Gastrocnemius medialis (tissue), 4 donors: Measurements from ENCODE around the gene HOXC11. TPM values are rescaled to one million over a fixed set of nuclear protein-coding genes. Genes with fewer than 3 reads are reported as not detected.

Experiments used
- ATAC-seq, 2 donors: fragments of 150-250 bp; one replicate each; pipeline ENCODE4 v1.9.1; 2016
- DNase-seq, 2 donors: peaks; one replicate each; pipeline ENCODE4 v3.0.0-alpha.2; 2019
- H3K27ac ChIP-seq, 4 donors: fragments of 200-600 bp; sonication (generic); 1 replicate in 1 of 4; 2 replicates in 3 of 4; pipeline ENCODE4 v1.5.1; 2016 to 2018; ENCODE audit warnings: mild to moderate bottlenecking in 2 of 4, moderate library complexity in 1 of 4
- H3K27me3 ChIP-seq, 3 donors: fragments of 200-600 bp; sonication (generic) in 2 of 3; 1 replicate in 1 of 3; 2 replicates in 2 of 3; pipeline versions ENCODE4 v1.5.1 to v1.6.0; 2016 to 2019; ENCODE audit warnings: mild to moderate bottlenecking in 1 of 3, moderate library complexity in 1 of 3
- H3K36me3 ChIP-seq, 2 donors: fragments of 200-600 bp; sonication (generic) in 1 of 2; one replicate each; pipeline ENCODE4 v1.5.1; 2017 to 2018
- H3K4me1 ChIP-seq, 2 donors: fragments of 200-600 bp; sonication (generic) in 1 of 2; one replicate each; pipeline ENCODE4 v1.5.1; 2016 to 2017; ENCODE audit warnings: mild to moderate bottlenecking in 2 of 2
- H3K4me3 ChIP-seq, 4 donors: fragments of 200-600 bp; sonication (generic) in 3 of 4; 1 replicate in 1 of 4; 2 replicates in 3 of 4; pipeline ENCODE4 v1.5.1; 2016 to 2019; ENCODE audit warnings: mild to moderate bottlenecking in 2 of 4
- H3K9me3 ChIP-seq, 3 donors: fragments of 200-600 bp; sonication (generic) in 2 of 3; 1 replicate in 1 of 3; 2 replicates in 2 of 3; pipeline ENCODE4 v1.5.1; 2016 to 2019
- CTCF ChIP-seq, 5 experiments: fragments of 450-650 bp in 3 of 5; fragments of 200-600 bp in 2 of 5; sonication (generic) in 2 of 5; IDR thresholded peaks in 4 of 5; conservative IDR thresholded peaks in 1 of 5; 1 replicate in 4 of 5; 2 replicates in 1 of 5; pipeline ENCODE4 v1.5.1; 2016 to 2019; ENCODE audit warnings: antibody characterized with exemption in 5 of 5, mild to moderate bottlenecking in 3 of 5, moderate library complexity in 3 of 5
- POLR2A ChIP-seq, 2 donors: fragments of 450-650 bp; IDR thresholded peaks; one replicate each; pipeline ENCODE4 v1.6.1; 2017; ENCODE audit warnings: antibody characterized with exemption in 2 of 2, mild to moderate bottlenecking in 2 of 2, moderate library complexity in 2 of 2
- in situ Hi-C, 4 donors: fragments of 200-750 bp; cut with MboI; loops; one replicate each; pipeline versions ENCODE4 v1.15.0 to v1.8.0; 2017; ENCODE audit warnings: low sequenced_read_pairs in 4 of 4
- intact Hi-C: fragments of 100-400 bp; cut with DNase I; formaldehyde crosslinking; loops from one replicate; pipeline ENCODE4 v1.15.1; 2023; ENCODE audit warnings: low total_unique reads
- total RNA-seq, 4 donors: library from RNA; depleted of rRNA; stranded (reverse); fragments of >200 nt; gene quantifications; one replicate each; pipeline versions ENCODE4 v1.1.0 to v1.2.3, GENCODE V29; 2016

HOXC11 gene
- total RNA-seq: 1 to 10 TPM in 1 of 4 donors, under 1 TPM in 3; 0.24 to 1.1 (median 0.44) TPM

- H3K4me3 ChIP-seq: peak within 1 kb of the TSS; percentile 55 to 64 (median 61)
- no peak for TF ChIP-seq CTCF (IDR thresholded peaks at IDR 0.05 in 4 of 5, conservative IDR thresholded peaks at IDR 0.05 in 1 of 5)
- H3K9me3 ChIP-seq: no peaks in the 10 kb centered on the region
- DNase-seq (no peak), ATAC-seq (peak in 1 of 2 donors; percentile 4)
- no peaks in the 10 kb centered on the region for H3K36me3 ChIP-seq
- peaks cover 89 to 100% (median 90%) of the 10 kb centered on the region in 3 donors for H3K27me3 ChIP-seq
- intact Hi-C loops: no loop called here
- H3K27ac ChIP-seq: peak within 1 kb of the TSS; percentile 67 to 81 (median 76)
- in situ Hi-C loops: no loop called here
- H3K4me1 ChIP-seq: peaks cover 7 to 26% of the 10 kb centered on the region in 2 donors
These were observed at the start of gene HOXC11 for GRCh38 chr12:53972722-53973235. HOXC11 (plus strand) TSS chr12:53973126; CDS start chr12:53973242, 116 bp downstream.

DNA sequence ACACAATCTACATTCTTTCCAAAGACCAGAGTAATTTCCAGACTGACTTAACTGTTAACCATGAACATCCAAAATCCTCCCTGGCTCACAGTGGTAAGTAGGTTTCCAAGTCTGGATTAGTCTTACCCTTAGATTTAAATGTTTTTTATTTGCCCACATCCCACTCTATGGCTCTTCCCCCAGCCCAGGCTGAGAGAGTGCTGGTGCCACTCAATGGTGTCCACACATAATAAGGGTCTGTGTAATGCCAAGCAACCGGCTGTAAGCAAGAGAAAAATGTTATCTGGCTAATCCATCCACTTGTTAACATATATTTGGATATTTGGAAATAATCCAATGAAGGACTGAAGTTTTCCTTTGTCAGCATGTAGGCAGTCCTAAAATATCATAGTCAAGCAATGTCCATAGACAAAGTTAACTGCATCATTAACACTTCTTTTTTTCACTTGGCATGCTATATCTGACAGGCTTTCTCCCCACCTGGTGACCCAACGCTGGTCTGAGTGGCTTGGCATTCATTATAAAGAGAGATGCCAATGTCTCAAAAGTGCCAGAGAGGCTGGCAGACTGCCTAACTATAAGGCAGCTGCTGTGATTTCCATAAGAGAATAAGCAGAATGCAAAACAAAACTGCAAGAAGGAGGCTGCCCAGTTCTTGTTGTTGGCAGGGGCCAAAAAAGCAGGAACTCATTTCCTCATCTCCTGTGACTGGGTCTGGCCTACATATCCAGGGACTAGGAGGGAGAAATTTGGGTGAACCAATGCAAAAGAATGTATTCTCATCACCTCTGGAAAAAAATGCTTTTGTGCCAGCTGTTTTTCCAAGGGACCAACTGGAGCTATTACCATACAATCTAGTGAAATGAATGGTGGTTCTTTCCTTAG lies 48.2 kb upstream of the HOXC11 start:
- peaks cover 41 to 69% (median 54%) of the 10 kb centered on the region in 3 donors for H3K27me3 ChIP-seq
- in situ Hi-C loops: no loop called here
- DNase-seq (no peak), ATAC-seq (no peak)
- no peak overlapping the region for H3K27ac ChIP-seq
- H3K4me3 ChIP-seq: no peak overlapping the region
- no peaks in the 10 kb centered on the region for H3K9me3 ChIP-seq
- H3K4me1 ChIP-seq: no peaks in the 10 kb centered on the region
- H3K36me3 ChIP-seq: no peaks in the 10 kb centered on the region
- intact Hi-C loops: no loop called here
- no peak for TF ChIP-seq POLR2A (IDR thresholded peaks at IDR 0.05)

GRCh38 chr12:53927220-53928029 lies 45.5 kb upstream of the HOXC11 start:
- H3K4me1 ChIP-seq: no peaks in the 10 kb centered on the region
- no peak for ATAC-seq
- no peak overlapping the region for H3K27ac ChIP-seq
- in situ Hi-C loops (no loop called here), intact Hi-C loops (no loop called here)
- no peak overlapping the region for H3K4me3 ChIP-seq
- no peak for TF ChIP-seq CTCF (IDR thresholded peaks at IDR 0.05 in 4 of 5, conservative IDR thresholded peaks at IDR 0.05 in 1 of 5)
- no peak for TF ChIP-seq POLR2A (IDR thresholded peaks at IDR 0.05)
- no peaks in the 10 kb centered on the region for H3K9me3 ChIP-seq
- H3K36me3 ChIP-seq: no peaks in the 10 kb centered on the region
- peaks cover 68 to 85% (median 68%) of the 10 kb centered on the region in 3 donors for H3K27me3 ChIP-seq
- DNase-seq: no peak

DNA sequence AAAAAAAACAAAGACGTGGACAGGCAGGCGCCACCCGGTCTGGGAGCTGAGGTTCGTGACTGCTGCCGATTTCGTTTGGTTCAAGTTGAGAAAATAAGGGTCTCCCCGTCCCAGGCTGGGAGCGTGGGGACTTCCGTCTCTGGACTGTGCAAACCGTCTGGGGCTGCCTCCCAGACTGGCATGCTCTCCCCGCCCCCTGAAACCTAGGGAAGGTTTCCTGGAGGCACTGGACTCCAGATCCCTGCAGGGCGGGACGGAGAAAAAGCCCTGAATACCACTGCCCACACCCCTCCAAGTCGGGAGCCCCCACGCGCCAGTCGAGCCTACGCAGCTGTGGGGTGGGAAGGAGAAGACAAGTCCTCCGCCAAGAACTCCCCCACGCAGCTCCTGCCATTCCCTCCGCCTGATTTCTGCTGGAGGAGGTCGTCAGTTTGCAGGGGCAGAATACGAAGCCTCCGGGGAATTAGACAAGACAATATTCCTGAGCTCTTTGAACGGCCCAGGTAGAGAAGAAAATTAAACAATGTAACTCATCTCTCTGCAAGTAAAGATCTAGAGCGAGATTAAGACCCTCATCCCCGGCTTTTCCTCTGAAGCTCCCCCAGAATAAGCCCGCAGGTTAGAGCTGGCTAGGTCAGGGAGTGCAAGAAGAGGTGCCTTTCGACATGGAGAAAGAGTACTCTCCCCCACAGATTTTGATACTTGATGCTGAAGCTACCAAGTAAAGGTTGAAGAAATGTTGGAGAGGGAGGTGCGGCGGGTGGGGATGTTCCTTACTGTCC lies 44.7 kb upstream of the HOXC11 start:
- intact Hi-C loops (no loop called here), in situ Hi-C loops (no loop called here)
- Histone ChIP-seq H3K4me1 (no peaks in the 10 kb centered on the region), H3K27ac (no peak overlapping the region), H3K4me3 (no peak overlapping the region), H3K27me3 (peaks cover 70 to 85% (median 76%) of the 10 kb centered on the region in 3 donors), H3K36me3 (no peaks in the 10 kb centered on the region), H3K9me3 (no peaks in the 10 kb centered on the region)
- DNase-seq (no peak), ATAC-seq (no peak)
- TF ChIP-seq POLR2A (IDR thresholded peaks at IDR 0.05): no peak
- TF ChIP-seq CTCF (IDR thresholded peaks at IDR 0.05 in 4 of 5, conservative IDR thresholded peaks at IDR 0.05 in 1 of 5): no peak
